Upper lobe of left lung (tissue), 4 donors: ENCODE data around the gene GFOD1.

Experiments
- POLR2AphosphoS5 ChIP-seq, 2 donors: sonication (generic); formaldehyde crosslinking; IDR thresholded peaks; one replicate each; pipeline ENCODE4 v1.5.1; 2017; ENCODE audit warnings: antibody characterized with exemption in 2 of 2
- TF ChIP-seq, protein P1 (sequence below), 6 experiments: fragments of 450-650 bp in 4 of 6; fragments of 200-600 bp in 2 of 6; sonication (generic) in 2 of 6; IDR thresholded peaks; one replicate each; pipeline ENCODE4 v1.5.1; 2016 to 2019; ENCODE audit warnings: antibody characterized with exemption in 6 of 6

GRCh38 chr6:13445005-13445743, 42.2 kb downstream of the GFOD1 start:
- TF ChIP-seq POLR2AphosphoS5 (IDR thresholded peaks at IDR 0.05), result no peak
- TF ChIP-seq, protein P1, sequence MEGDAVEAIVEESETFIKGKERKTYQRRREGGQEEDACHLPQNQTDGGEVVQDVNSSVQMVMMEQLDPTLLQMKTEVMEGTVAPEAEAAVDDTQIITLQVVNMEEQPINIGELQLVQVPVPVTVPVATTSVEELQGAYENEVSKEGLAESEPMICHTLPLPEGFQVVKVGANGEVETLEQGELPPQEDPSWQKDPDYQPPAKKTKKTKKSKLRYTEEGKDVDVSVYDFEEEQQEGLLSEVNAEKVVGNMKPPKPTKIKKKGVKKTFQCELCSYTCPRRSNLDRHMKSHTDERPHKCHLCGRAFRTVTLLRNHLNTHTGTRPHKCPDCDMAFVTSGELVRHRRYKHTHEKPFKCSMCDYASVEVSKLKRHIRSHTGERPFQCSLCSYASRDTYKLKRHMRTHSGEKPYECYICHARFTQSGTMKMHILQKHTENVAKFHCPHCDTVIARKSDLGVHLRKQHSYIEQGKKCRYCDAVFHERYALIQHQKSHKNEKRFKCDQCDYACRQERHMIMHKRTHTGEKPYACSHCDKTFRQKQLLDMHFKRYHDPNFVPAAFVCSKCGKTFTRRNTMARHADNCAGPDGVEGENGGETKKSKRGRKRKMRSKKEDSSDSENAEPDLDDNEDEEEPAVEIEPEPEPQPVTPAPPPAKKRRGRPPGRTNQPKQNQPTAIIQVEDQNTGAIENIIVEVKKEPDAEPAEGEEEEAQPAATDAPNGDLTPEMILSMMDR (IDR thresholded peaks at IDR 0.05), result no peak
